ENCODE measurements around the gene SLC39A7.

Gene SLC39A7

DNA sequence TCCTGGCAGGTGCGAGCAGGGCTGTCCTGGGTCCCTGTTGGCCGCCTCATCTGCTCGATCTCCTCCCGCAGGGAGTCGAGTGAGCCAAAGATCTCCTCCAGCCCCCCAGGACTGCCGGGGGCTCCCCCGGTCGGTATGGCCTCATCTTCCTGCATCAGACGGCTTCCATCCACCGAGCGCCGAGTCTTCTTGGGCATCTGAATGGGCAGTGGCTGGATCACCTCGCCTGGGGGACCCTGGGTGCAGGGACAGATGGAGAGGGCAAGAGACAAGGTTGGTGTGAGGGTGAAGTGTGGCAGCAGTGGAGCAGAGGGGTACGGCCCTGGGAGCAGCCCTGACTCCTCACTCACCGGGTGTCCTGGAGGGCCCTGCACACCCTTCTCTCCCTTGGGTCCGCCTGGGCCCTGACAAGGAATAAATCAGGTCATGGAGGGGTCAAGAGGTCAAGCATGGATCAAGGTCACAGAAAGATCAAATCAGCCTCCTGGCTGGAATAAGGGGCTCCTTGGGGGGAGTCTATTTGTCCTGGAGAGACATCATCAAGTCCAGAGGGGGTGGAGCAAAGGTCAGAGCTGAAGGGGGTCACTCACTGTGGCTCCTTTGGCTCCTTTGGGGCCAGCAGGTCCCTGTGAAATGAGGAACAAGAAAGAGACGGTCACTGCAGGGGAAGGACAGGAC lies 34.9 kb upstream of the SLC39A7 start:
- Histone ChIP-seq H3K4me3 (ENCODE audit: low read depth, low read length) (no peak overlapping the region), H3K36me3 (ENCODE audit: control insufficient read depth, insufficient read depth, low read length) (no peaks in the 10 kb centered on the region), H3K4me1 (ENCODE audit: control insufficient read depth, insufficient read depth, low read length) (peaks cover 8% of the 10 kb centered on the region), H3K9ac (ENCODE audit: low read depth, low read length) (no peak overlapping the region), H3K27me3 (ENCODE audit: control insufficient read depth, insufficient read depth, low read length) (peaks cover 9% of the 10 kb centered on the region), H3K9me3 (ENCODE audit: control insufficient read depth, insufficient read depth, low read length) (no peaks in the 10 kb centered on the region)

DNA sequence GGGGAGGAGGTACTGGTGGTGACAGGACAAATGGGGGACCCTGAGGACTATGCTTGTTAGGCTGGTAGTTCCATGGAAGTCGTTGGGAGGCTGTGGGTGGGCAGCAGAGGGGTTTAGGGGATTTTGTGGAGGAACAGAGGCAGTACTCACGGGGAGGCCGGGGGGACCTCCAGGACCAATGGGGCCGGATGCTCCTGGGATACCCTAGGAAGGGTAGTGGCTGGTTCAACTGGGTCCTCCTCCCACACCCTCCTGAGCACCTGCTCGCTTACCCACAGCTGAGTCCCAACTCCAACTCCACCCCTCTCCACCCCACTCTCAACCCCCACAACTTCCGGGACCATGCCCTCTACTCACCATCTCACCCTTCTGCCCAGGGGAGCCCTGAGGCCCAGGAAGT lies 34.3 kb upstream of the SLC39A7 start:
- no peak overlapping the region for H3K9ac ChIP-seq (ENCODE audit: low read depth, low read length)
- no peaks in the 10 kb centered on the region for H3K36me3 ChIP-seq (ENCODE audit: control insufficient read depth, insufficient read depth, low read length)
- peaks cover 3% of the 10 kb centered on the region for H3K4me1 ChIP-seq (ENCODE audit: control insufficient read depth, insufficient read depth, low read length)
- no peak overlapping the region for H3K4me3 ChIP-seq (ENCODE audit: low read depth, low read length)
- H3K9me3 ChIP-seq (ENCODE audit: control insufficient read depth, insufficient read depth, low read length), result no peaks in the 10 kb centered on the region
- H3K27me3 ChIP-seq (ENCODE audit: control insufficient read depth, insufficient read depth, low read length), result peaks cover 9% of the 10 kb centered on the region

DNA sequence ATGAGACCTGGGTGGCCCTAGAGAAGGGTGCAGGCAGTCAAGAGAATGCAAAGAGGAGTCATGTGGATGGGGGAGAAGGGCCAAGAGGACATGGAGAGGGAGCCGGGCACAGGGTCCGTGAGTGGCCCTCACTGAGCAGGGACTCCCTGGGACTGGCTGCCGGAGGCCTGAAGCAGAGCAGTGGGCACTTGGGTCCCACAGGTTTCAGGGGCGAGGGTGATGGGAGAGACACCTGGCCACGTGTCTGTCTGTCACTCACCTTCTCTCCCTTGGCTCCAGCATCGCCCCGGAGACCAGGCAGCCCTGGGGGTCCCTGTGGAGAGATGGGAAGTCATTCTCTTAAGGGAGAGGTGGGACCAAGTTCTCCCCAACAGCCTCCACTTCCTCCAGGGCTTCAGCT lies 33.9 kb upstream of the SLC39A7 start:
- Histone ChIP-seq H3K36me3 (ENCODE audit: control insufficient read depth, insufficient read depth, low read length) (no peaks in the 10 kb centered on the region), H3K4me3 (ENCODE audit: low read depth, low read length) (no peak overlapping the region), H3K4me1 (ENCODE audit: control insufficient read depth, insufficient read depth, low read length) (peaks cover 3% of the 10 kb centered on the region), H3K9me3 (ENCODE audit: control insufficient read depth, insufficient read depth, low read length) (no peaks in the 10 kb centered on the region), H3K27me3 (ENCODE audit: control insufficient read depth, insufficient read depth, low read length) (peaks cover 8% of the 10 kb centered on the region), H3K9ac (ENCODE audit: low read depth, low read length) (no peak overlapping the region)

DNA sequence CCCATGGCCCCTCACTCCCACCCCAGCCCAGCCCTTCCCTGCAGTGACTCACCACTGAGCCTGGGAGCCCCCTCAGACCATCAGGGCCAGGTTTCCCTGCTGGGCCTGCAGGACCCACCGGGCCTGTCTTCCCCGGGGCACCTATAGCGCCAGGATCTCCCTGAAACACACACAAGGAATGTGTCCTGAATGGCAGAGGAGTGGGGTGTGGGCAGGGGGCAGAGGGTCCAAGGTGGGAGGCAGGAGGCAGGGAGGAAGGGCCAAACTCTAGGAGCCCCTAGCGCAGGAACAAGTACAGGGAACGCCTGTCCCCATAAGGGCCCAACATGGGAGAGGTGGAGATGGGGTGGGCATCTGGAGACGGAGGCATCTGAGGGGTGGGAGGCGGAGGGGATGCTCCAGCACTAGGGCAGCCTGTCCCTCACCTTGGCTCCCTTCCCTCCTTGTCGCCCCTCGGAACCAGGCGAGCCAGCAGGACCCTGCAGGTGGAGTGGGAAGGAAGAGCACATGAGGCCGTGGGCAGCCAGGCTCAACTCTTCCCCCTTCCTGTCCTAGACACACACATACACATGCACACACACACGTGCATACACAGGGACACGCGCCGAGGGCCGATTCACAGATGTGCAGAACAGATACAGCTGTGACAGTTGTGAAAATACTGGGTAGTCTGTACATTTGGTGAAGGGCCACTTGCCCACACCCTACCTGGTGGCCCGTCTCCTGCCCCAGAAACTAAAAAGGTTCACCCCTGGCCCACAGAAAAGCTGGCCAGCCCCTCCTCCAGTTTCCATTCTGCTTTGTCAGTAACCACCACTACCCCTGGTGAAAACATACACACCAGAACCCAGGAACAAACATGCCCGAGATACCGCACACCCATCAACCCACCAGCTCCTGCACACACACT lies 33.0 kb upstream of the SLC39A7 start:
- Histone ChIP-seq H3K36me3 (ENCODE audit: control insufficient read depth, insufficient read depth, low read length) (no peaks in the 10 kb centered on the region), H3K9ac (ENCODE audit: low read depth, low read length) (no peak overlapping the region), H3K27me3 (ENCODE audit: control insufficient read depth, insufficient read depth, low read length) (peaks cover under 1% of the 10 kb centered on the region), H3K9me3 (ENCODE audit: control insufficient read depth, insufficient read depth, low read length) (no peaks in the 10 kb centered on the region), H3K4me1 (ENCODE audit: control insufficient read depth, insufficient read depth, low read length) (no peaks in the 10 kb centered on the region), H3K4me3 (ENCODE audit: low read depth, low read length) (no peak overlapping the region)

DNA sequence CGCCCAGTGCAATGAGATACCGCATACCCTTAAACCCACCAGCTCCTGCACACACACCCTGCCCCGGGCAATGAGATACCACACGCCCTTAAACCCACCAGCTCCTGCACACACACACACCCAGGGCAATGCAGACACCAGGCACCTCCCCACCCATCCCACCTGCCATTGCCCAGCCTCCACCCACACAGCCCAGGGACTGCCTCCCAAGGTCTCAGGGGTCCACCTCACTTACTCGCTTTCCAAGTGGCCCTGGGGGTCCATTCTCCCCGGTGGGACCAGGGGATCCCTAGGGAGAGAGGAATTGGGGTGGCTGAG lies 32.4 kb upstream of the SLC39A7 start:
- no peaks in the 10 kb centered on the region for H3K9me3 ChIP-seq (ENCODE audit: control insufficient read depth, insufficient read depth, low read length)
- H3K4me3 ChIP-seq (ENCODE audit: low read depth, low read length), result no peak overlapping the region
- H3K36me3 ChIP-seq (ENCODE audit: control insufficient read depth, insufficient read depth, low read length), result no peaks in the 10 kb centered on the region
- no peaks in the 10 kb centered on the region for H3K4me1 ChIP-seq (ENCODE audit: control insufficient read depth, insufficient read depth, low read length)
- H3K27me3 ChIP-seq (ENCODE audit: control insufficient read depth, insufficient read depth, low read length), result no peaks in the 10 kb centered on the region
- no peak overlapping the region for H3K9ac ChIP-seq (ENCODE audit: low read depth, low read length)

DNA sequence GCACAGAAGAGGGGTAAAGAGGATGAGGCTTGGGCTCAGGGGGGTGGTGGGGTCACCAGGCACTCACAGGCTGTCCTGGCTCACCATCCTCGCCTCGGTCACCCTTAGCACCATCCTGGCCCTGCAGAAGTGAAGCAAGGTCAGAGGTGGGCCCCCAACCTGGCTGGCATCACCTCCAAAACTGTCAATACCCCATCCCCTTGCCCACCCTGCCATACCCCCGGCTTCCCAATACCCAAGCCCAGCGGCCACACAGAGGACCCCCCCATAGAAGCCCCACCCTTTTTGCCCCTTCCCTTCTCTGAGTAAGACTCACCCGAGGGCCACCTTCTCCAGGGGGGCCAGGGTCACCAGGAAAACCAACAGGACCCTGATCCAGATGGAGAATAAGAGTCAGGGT lies 32.0 kb upstream of the SLC39A7 start:
- H3K9me3 ChIP-seq (ENCODE audit: control insufficient read depth, insufficient read depth, low read length), result no peaks in the 10 kb centered on the region
- no peaks in the 10 kb centered on the region for H3K36me3 ChIP-seq (ENCODE audit: control insufficient read depth, insufficient read depth, low read length)
- no peaks in the 10 kb centered on the region for H3K27me3 ChIP-seq (ENCODE audit: control insufficient read depth, insufficient read depth, low read length)
- H3K4me3 ChIP-seq (ENCODE audit: low read depth, low read length), result no peak overlapping the region
- H3K4me1 ChIP-seq (ENCODE audit: control insufficient read depth, insufficient read depth, low read length), result no peaks in the 10 kb centered on the region
- no peak overlapping the region for H3K9ac ChIP-seq (ENCODE audit: low read depth, low read length)

DNA sequence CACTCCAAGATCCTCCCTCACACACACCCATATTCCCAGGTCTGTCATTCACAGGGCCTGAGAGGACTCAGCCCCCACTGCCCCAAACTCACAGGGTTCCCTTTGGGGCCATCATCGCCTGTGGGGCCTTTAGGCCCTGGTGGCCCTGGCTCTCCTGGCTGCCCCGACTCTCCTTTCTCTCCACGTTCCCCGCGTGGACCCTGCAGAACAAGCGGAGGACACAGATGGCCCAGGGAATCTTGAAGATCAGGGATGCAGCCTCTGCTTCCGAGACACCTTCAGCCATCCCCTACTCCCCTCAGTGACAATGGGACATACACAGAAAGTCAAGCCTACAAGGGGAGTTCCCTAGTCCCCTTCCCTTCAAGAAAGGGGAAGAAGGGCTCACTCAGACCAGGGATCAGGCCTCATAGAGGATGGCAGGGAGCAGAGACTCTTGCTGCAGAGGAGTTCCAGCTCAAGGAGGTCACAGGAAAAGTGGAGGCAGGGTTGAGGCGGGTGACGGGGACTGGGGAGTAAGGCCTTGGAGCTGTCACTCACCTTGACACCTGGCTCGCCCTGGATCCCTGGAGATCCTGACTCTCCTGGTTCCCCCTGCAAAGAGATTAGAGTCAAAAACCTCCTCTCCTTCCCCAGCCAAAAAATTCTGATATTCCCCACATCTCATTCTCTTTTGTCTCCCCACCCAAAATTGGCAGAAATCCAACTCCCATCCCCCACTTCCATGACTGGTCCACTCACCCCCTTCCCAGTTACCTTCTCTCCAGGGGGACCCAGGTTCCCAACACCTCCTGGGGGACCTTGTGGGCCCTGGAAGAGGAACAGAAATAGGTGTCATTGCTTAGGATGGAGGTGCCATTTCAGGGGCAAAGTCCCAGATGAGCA lies 31.1 kb upstream of the SLC39A7 start:
- Histone ChIP-seq H3K36me3 (ENCODE audit: control insufficient read depth, insufficient read depth, low read length) (no peaks in the 10 kb centered on the region), H3K4me1 (ENCODE audit: control insufficient read depth, insufficient read depth, low read length) (no peaks in the 10 kb centered on the region), H3K9me3 (ENCODE audit: control insufficient read depth, insufficient read depth, low read length) (no peaks in the 10 kb centered on the region), H3K27me3 (ENCODE audit: control insufficient read depth, insufficient read depth, low read length) (no peaks in the 10 kb centered on the region), H3K9ac (ENCODE audit: low read depth, low read length) (no peak overlapping the region), H3K4me3 (ENCODE audit: low read depth, low read length) (no peak overlapping the region)

DNA sequence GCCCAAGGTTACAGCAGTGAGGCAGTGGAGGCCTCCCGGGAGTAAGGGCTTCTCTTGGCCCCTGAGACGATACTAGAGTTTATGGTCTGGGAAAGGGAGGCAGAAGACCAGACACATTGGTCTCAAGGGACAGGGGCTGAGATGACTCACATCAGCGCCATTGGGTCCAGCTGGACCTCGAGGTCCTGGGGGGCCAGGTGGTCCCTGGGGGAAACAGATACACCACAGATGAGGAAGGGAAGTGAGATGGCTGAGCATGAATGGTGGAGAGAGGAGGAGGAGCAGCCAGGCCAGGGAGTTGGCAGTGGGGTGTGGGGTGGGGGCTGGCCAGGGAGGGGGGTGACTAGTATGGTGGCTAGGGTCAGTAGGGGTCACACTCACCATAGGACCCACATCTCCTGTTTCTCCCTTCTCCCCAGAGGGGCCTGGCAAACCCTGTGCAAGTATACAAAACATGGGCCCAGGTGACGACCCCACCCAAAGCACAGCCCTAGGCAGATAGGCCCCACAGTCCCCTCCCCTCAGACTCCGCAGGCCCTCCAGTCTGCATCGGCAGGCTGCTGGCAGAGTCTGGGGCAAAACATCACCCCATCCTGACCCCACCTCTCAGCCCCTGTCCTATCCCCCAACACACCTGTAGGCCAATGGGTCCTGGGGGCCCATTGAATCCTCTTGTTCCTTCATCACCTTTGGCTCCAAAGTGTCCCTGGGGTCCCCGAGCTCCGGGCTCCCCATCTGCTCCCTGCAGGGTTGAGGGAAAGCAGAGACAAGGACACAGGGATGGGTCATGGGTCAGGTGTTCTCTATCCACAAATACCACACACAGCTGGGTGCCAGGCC lies 30.3 kb upstream of the SLC39A7 start:
- no peaks in the 10 kb centered on the region for H3K9me3 ChIP-seq (ENCODE audit: control insufficient read depth, insufficient read depth, low read length)
- H3K4me1 ChIP-seq (ENCODE audit: control insufficient read depth, insufficient read depth, low read length), result no peaks in the 10 kb centered on the region
- no peak overlapping the region for H3K4me3 ChIP-seq (ENCODE audit: low read depth, low read length)
- no peak overlapping the region for H3K9ac ChIP-seq (ENCODE audit: low read depth, low read length)
- H3K36me3 ChIP-seq (ENCODE audit: control insufficient read depth, insufficient read depth, low read length), result no peaks in the 10 kb centered on the region
- no peaks in the 10 kb centered on the region for H3K27me3 ChIP-seq (ENCODE audit: control insufficient read depth, insufficient read depth, low read length)

DNA sequence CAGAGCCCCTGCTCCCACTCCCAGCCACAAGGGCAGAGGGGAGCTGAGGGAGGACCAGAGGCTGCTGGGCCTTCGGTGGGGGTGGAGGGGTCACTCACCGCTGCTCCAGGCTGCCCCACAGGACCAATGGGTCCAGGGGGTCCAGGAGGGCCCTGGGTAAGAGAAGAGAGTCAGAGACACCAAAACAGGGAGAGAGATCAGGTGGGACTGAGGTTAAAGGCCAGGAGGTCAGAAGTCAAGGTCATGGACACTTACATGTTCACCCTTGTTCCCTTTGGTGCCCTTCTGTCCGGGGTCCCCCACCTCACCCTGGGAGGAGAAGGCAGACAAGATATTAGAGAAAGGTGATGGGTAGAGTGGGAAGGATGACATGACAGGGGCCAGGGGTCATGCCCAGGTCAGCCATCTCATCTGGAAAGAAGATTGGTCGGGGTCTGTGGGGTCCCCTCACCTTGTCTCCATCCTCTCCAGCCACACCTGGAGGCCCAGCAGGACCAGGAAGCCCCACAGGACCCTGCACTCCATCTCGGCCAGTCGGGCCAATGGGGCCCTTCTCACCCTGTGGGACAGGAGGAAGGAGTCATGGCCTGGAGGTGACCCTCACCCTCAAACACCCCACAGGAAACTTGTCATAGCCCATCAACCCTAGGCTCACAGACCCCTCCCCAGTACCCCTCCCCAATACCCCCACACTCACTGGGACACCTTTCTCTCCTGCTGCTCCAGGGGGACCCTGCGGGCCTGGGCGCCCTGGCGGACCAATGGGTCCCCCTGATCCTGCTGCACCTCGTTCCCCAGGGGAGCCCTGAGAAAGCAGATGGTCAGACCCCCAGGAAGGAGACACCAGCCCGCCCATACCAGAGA lies 29.4 kb upstream of the SLC39A7 start:
- H3K4me3 ChIP-seq (ENCODE audit: low read depth, low read length), result no peak overlapping the region
- no peaks in the 10 kb centered on the region for H3K4me1 ChIP-seq (ENCODE audit: control insufficient read depth, insufficient read depth, low read length)
- no peak overlapping the region for H3K9ac ChIP-seq (ENCODE audit: low read depth, low read length)

DNA sequence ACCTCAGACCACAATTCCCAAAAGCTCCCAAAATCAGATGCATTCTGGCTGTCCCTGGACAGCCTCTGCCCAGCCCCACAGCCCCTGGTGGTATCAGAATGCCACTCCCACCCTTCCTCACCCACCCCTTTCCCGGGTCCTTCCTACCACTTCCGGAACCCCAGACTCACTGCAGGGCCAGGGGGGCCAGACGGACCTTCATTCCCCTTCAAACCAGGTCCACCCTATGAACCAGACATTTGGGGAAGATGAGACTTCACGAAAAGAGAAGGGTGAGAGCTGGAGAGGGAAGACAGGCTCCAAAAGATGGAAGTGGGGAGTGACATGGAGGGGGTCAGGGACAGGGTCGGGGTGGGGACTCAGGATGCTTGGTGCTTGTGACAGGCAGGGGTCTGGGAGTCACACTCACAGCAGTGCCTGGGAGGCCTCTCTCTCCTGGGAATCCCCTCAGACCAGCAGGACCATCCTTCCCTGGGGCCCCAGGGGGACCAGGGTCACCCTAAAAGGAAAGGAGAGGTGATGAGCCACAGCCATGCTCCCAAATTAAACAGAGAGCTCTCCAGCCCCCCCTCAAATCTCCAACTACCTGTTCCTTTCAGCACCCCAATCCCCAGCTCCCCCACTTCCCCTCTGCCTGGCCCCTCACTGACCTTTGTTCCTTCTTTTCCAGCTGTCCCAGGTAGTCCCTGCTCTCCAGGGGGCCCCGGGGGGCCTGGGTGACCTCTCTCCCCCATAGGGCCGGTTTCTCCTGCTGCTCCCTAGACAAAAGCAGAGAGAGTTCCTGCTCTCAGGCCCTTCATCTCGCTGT lies 28.6 kb upstream of the SLC39A7 start:
- H3K36me3 ChIP-seq (ENCODE audit: control insufficient read depth, insufficient read depth, low read length), result no peaks in the 10 kb centered on the region
- H3K9me3 ChIP-seq (ENCODE audit: control insufficient read depth, insufficient read depth, low read length), result no peaks in the 10 kb centered on the region
- no peaks in the 10 kb centered on the region for H3K4me1 ChIP-seq (ENCODE audit: control insufficient read depth, insufficient read depth, low read length)
- no peaks in the 10 kb centered on the region for H3K27me3 ChIP-seq (ENCODE audit: control insufficient read depth, insufficient read depth, low read length)
- H3K9ac ChIP-seq (ENCODE audit: low read depth, low read length), result no peak overlapping the region
- H3K4me3 ChIP-seq (ENCODE audit: low read depth, low read length), result no peak overlapping the region

More for the DNA sequence above, 29.4 kb upstream of the SLC39A7 start:
- Histone ChIP-seq H3K27me3 (ENCODE audit: control insufficient read depth, insufficient read depth, low read length) (no peaks in the 10 kb centered on the region), H3K36me3 (ENCODE audit: control insufficient read depth, insufficient read depth, low read length) (no peaks in the 10 kb centered on the region), H3K9me3 (ENCODE audit: control insufficient read depth, insufficient read depth, low read length) (no peaks in the 10 kb centered on the region)
